Ascending aorta (tissue), 2 donors: ENCODE data around the gene MTHFD1. TPM values are rescaled to one million over a fixed set of nuclear protein-coding genes. Genes with fewer than 3 reads are reported as not detected.

Experiments used
- DNase-seq, 2 donors: peaks; one replicate each; pipeline ENCODE4 v3.0.0-alpha.2; 2019; ENCODE audit warnings: low spot score in 2 of 2
- H3K27ac ChIP-seq, 2 donors: fragments of 200-600 bp; sonication (generic); one replicate each; pipeline ENCODE4 v1.5.1; 2016 to 2017; ENCODE audit warnings: mild to moderate bottlenecking in 1 of 2
- H3K27me3 ChIP-seq: fragments of 200-600 bp; sonication (generic); one replicate; pipeline ENCODE4 v1.5.1; 2017
- H3K36me3 ChIP-seq, 2 donors: fragments of 200-600 bp; sonication (generic); one replicate each; pipeline ENCODE4 v1.5.1; 2016
- H3K4me1 ChIP-seq, 2 donors: fragments of 200-600 bp; sonication (generic); one replicate each; pipeline ENCODE4 v1.5.1; 2016 to 2017; ENCODE audit warnings: mild to moderate bottlenecking in 1 of 2
- H3K4me3 ChIP-seq, 2 donors: fragments of 200-600 bp; sonication (generic); one replicate each; pipeline ENCODE4 v1.5.1; 2016 to 2017; ENCODE audit warnings: mild to moderate bottlenecking in 1 of 2
- H3K9me3 ChIP-seq, 2 donors: fragments of 200-600 bp; sonication (generic); one replicate each; pipeline ENCODE4 v1.5.1; 2016
- CTCF ChIP-seq, 3 experiments: fragments of 200-600 bp in 2 of 3; fragments of 450-650 bp in 1 of 3; sonication (generic) in 2 of 3; IDR thresholded peaks; one replicate each; pipeline ENCODE4 v1.5.1; 2016 to 2019; ENCODE audit warnings: antibody characterized with exemption in 3 of 3, mild to moderate bottlenecking in 1 of 3, moderate library complexity in 1 of 3
- intact Hi-C: fragments of 100-400 bp; cut with DNase I; formaldehyde crosslinking; loops from one replicate; pipeline ENCODE4 v1.15.1; 2023
- total RNA-seq: library from RNA; depleted of rRNA; stranded (reverse); fragments of >200 nt; gene quantifications from one replicate; pipeline ENCODE4 v1.1.0, GENCODE V29; 2016

MTHFD1 gene
- total RNA-seq, 1 donor from 2014 or later: 7.2 TPM

- Histone ChIP-seq H3K27me3 (no peaks in the 10 kb centered on the region), H3K4me1 (peaks cover 2 to 17% of the 10 kb centered on the region in 2 donors), H3K4me3 (no peak overlapping the region), H3K27ac (no peak overlapping the region), H3K9me3 (no peaks in the 10 kb centered on the region), H3K36me3 (peaks cover 23 to 53% of the 10 kb centered on the region in 2 donors)
- no peak for DNase-seq
- no peak for TF ChIP-seq CTCF (IDR thresholded peaks at IDR 0.05)
- intact Hi-C loops: no loop called here
Observed at GRCh38 chr14:64450255-64450654, 62.1 kb downstream of the MTHFD1 start.

- no peaks in the 10 kb centered on the region for H3K4me1 ChIP-seq
- peaks cover 24 to 56% of the 10 kb centered on the region in 2 donors for H3K36me3 ChIP-seq
- H3K9me3 ChIP-seq: no peaks in the 10 kb centered on the region
- no peak overlapping the region for H3K4me3 ChIP-seq
- intact Hi-C loops: no loop called here
- H3K27me3 ChIP-seq: no peaks in the 10 kb centered on the region
- H3K27ac ChIP-seq: no peak overlapping the region
- no peak for TF ChIP-seq CTCF (IDR thresholded peaks at IDR 0.05)
- DNase-seq: no peak
Observed at GRCh38 chr14:64454671-64455070, 66.5 kb downstream of the MTHFD1 start.

GRCh38 chr14:64459405-64460136 lies 71.4 kb downstream of the MTHFD1 start:
- no peaks in the 10 kb centered on the region for H3K9me3 ChIP-seq
- no peak for TF ChIP-seq CTCF (IDR thresholded peaks at IDR 0.05)
- peaks cover 14 to 20% of the 10 kb centered on the region in 2 donors for H3K36me3 ChIP-seq
- H3K4me1 ChIP-seq: peaks cover 0 to 2% of the 10 kb centered on the region in 2 donors
- no peaks in the 10 kb centered on the region for H3K27me3 ChIP-seq
- no peak overlapping the region for H3K4me3 ChIP-seq
- intact Hi-C loops: no loop called here
- H3K27ac ChIP-seq: no peak overlapping the region
- no peak for DNase-seq

DNA sequence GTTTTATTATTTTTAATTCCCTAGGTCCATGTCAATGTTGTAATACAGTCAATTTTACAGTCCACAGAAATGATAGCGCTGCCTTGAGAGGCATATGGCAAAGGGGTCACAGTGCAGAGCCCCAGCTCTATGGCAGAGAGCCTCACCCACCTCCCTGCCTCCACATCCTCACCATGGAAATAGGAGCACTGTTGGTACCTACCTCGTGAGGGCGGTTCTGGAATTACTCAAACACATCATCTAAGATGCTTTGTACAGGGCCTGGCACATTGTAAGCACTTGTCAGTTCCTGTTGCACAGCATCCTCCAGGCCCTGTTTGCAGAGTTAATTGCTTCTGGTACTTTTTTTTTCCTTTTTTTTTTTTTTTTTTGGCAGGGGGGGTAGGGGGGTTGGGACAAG lies 73.1 kb downstream of the MTHFD1 start:
- intact Hi-C loops: no loop called here
- no peak for DNase-seq
- no peak overlapping the region for H3K4me3 ChIP-seq

DNA sequence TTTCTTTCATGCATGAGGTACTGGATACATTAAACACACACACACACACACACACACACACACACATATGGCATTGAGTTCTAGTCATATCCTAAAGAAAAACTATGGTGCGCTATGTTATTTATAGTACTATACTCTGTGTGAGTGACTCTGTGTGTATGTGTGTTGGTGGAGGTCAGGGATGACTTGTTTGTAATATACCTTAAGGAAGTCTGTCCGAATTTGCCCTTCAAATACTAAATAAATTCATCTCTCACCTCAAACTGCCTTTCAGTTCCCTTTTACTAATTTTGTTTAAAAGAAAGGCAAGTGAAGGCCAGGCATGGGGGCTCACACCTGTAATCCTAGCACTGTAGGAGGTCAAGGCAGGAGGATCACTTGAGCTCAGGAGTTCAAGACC lies 75.0 kb downstream of the MTHFD1 start:
- no peak overlapping the region for H3K4me3 ChIP-seq
- H3K27ac ChIP-seq: no peak overlapping the region
- no peaks in the 10 kb centered on the region for H3K27me3 ChIP-seq
- intact Hi-C loops: no loop called here
- H3K4me1 ChIP-seq: peaks cover 0 to 3% of the 10 kb centered on the region in 2 donors
- peaks cover 0 to 5% of the 10 kb centered on the region in 2 donors for H3K36me3 ChIP-seq
- no peaks in the 10 kb centered on the region for H3K9me3 ChIP-seq
- DNase-seq: no peak
- no peak for TF ChIP-seq CTCF (IDR thresholded peaks at IDR 0.05)

More for the DNA sequence above, 73.1 kb downstream of the MTHFD1 start:
- Histone ChIP-seq H3K4me1 (peaks cover 0 to 3% of the 10 kb centered on the region in 2 donors), H3K27me3 (no peaks in the 10 kb centered on the region), H3K36me3 (peaks cover 0 to 8% of the 10 kb centered on the region in 2 donors), H3K9me3 (no peaks in the 10 kb centered on the region), H3K27ac (no peak overlapping the region)
- no peak for TF ChIP-seq CTCF (IDR thresholded peaks at IDR 0.05)
